HG03558 (cell line): ENCODE measurements around the gene TOX2.

ENCODE experiments used
- ATAC-seq: cut with Tn5 transposase; IDR thresholded peaks from one replicate; pipeline ENCODE4 v1.9.1; 2021; ENCODE audit warnings: moderate number of reproducible peaks; ENCODE audit not compliant: unreplicated experiment; ENCODE audit errors: extremely low read depth

The TOX2 gene

GRCh38 chr20:43955062-43955749, 40.6 kb downstream of the TOX2 start:
- ATAC-seq, result peak; percentile 58

GRCh38 chr20:43955750-43956191, 41.1 kb downstream of the TOX2 start:
- peak; percentile 4 for ATAC-seq

- ATAC-seq, result no peak
Observed at GRCh38 chr20:43957392-43957791, 42.7 kb downstream of the TOX2 start.

GRCh38 chr20:43958626-43959025, 44.0 kb downstream of the TOX2 start:
- ATAC-seq, result no peak

GRCh38 chr20:43959079-43959919, 44.6 kb downstream of the TOX2 start:
- no peak for ATAC-seq

DNA sequence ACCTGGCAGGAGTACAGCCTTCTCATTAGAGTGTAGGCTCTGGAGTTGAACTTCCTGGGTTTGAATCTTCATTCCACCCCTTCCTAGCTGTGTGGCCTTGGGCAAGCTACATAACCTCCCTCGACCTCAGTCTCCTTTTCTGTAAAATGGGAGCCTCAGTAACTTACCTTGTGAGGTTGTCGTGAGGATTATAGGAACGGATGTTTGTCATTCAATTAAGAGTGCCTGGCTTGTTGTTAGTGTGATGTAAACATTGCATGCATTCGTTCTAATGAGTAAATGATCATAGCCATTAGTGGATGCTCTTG, 45.2 kb downstream of the TOX2 start:
- ATAC-seq, result no peak

DNA sequence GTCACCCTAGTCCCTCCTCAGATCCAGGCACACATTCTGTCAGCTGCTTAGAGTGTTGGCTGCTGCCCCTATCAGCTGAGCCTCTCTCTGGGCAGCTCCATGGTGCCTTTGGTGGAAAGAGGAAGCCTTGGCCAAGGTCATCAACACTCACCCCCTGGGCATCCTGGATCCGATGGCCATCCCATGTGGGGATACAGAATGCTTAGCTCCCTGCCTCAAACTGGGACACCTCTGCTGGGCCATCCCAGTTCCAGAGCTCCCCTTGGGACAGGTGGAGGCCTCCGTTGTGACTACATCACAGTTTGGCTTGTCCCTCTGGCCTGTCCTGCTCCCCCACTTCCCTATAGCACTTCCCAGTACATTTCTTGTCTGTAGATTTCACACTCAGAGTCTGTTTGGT, 45.6 kb downstream of the TOX2 start:
- no peak for ATAC-seq

GRCh38 chr20:43961116-43961515, 46.5 kb downstream of the TOX2 start:
- no peak for ATAC-seq

GRCh38 chr20:43961541-43962471, 47.2 kb downstream of the TOX2 start:
- no peak for ATAC-seq

- ATAC-seq, result no peak
Observed at GRCh38 chr20:43962530-43962929, 47.9 kb downstream of the TOX2 start.

DNA sequence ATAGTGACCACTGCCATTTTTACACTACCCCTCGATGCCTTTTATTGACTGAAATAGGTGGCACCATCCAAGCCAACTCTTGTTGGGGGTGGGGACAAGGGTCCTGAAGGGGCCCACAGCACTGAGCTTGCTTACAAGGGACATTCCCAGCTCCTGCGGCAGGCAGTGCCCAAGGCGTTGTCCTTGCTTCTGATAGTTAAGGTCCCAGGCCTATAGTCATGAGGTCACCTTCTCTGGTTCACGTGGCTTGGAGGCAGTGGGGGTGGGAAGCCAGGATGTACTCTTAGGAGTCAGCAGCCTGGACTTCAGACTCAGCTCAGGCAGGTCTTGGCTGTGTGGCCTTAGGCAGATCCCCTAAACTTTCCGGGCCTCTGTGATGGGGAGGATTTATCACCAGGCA, 48.6 kb downstream of the TOX2 start:
- ATAC-seq, result no peak

GRCh38 chr20:43963872-43964791, 49.5 kb downstream of the TOX2 start:
- ATAC-seq, result no peak

DNA sequence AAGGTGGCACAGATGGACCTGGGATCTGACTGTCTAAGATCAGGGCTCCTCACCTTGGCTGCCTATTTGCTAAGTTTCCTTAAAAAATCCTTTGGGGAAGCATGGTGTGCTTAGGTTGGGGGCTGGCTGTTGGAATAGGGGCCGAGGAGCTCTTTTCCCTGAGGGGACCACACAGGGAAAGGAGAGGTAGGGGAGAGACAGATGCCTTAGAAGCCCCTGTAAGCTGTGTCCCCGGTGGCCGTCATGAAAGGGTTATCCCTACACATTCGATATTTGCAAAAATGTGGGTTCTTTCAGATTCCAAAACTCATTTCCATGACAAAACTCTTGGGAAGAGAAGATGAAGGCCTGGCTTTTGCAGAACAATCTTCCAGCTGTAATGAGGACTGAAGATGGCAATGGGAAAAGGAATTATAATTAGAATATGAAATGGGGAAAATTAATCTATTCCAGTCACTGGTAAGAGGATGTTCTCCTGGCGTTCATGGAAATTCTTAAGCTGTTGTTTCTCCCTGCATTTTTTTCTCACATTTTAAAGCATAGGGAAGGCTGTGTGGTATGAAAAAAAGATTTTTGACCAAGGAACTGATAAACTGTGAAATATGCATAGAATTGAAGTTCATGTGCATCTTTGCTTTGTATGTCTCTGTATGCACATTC, 53.8 kb downstream of the TOX2 start:
- no peak for ATAC-seq

DNA sequence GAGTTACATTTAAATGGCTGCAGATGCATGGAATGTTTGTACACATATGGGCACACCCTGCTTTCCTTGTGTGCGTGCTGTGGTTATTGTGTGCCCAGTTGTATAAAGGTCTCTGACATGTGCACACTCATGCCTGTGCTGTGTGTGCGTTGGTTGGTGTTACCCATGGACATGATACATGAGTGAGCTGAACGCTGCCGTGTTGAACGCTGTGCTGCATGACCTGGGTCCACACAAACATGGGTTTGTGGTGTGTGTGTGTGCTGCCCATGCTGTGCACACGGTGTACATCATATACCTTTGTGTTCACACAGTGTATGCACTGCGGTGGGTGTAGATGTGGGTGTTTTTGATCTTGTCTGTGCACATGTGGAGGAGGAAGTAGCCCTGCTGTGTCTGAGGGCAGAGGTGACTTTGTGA, 54.4 kb downstream of the TOX2 start:
- no peak for ATAC-seq

GRCh38 chr20:43969501-43970182, 55.0 kb downstream of the TOX2 start:
- no peak for ATAC-seq

GRCh38 chr20:43971267-43971666, 56.6 kb downstream of the TOX2 start:
- ATAC-seq, result no peak

DNA sequence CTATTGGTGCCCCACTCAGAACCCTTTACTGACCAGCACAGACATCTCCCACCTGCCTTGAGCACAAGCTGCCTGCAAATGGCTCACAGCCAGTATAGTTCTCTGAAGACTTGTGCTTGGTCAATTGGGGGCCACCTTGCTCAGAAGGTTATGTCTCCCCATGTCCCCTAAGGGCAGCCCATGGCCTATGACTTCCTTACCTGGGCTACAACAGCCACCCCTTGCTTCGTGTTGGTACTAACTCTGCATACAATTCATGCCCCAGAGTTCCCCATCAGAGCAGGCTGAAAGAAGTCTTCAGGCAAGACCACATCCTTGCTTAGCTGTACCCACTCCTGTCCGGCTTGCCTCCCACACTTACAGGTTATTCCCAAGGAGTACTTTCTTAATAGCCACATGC, 57.4 kb downstream of the TOX2 start:
- ATAC-seq, result no peak

GRCh38 chr20:43972692-43973091, 58.0 kb downstream of the TOX2 start:
- ATAC-seq, result no peak

GRCh38 chr20:43973231-43973630, 58.6 kb downstream of the TOX2 start:
- ATAC-seq, result no peak
